Lower lobe of right lung (tissue), 2 donors: ENCODE results near the gene PRR33. TPM values are rescaled to one million over a fixed set of nuclear protein-coding genes. Genes with fewer than 3 reads are reported as not detected.
A peak's percentile ranks its signal among the peaks of the same experiment; 100 is the strongest.

Experiments
- ATAC-seq, 2 donors: fragments of 200-7000 bp; cut with Tn5 transposase; one replicate each; pipeline ENCODE4 v1.9.1; 2020 to 2022; ENCODE audit warnings: mild to moderate bottlenecking in 2 of 2, moderate library complexity in 2 of 2
- DNase-seq: peaks from one replicate; pipeline ENCODE4 v3.0.0-alpha.2; 2020
- H3K27ac ChIP-seq: fragments of 200-600 bp; one replicate; pipeline ENCODE4 v1.8.0; 2022
- H3K27me3 ChIP-seq: fragments of 200-600 bp; one replicate; pipeline ENCODE4 v1.8.0; 2022; ENCODE audit warnings: low read depth
- H3K36me3 ChIP-seq: fragments of 200-600 bp; one replicate; pipeline ENCODE4 v1.8.0; 2022; ENCODE audit warnings: mild to moderate bottlenecking
- H3K4me1 ChIP-seq: fragments of 200-600 bp; one replicate; pipeline ENCODE4 v1.8.0; 2022
- H3K4me3 ChIP-seq: fragments of 200-600 bp; one replicate; pipeline ENCODE4 v1.8.0; 2022; ENCODE audit warnings: mild to moderate bottlenecking
- H3K9me3 ChIP-seq: fragments of 200-600 bp; one replicate; pipeline ENCODE4 v1.8.0; 2022
- intact Hi-C: fragments of 100-400 bp; cut with DNase I; formaldehyde crosslinking; loops from one replicate; pipeline ENCODE4 v1.11.0; 2022
- total RNA-seq: library from RNA; stranded (reverse); fragmentation: NEBNext Ultra II Directional; extraction: Animal tissue kit (Norgen Biotek cat#: 25700); gene quantifications from one replicate; pipeline ENCODE4 v1.2.1, GENCODE V29; 2021
- TF ChIP-seq, protein P1 (sequence below): fragments of 200-600 bp; IDR thresholded peaks from one replicate; pipeline ENCODE4 v1.8.0; 2022; ENCODE audit warnings: antibody characterized with exemption, mild to moderate bottlenecking
- donor health status: DM: no; HTN: yes; CAD: no; lungs with severe emphysema.

Gene PRR33
- total RNA-seq, 1 donor from 2014 or later: not detected

DNA sequence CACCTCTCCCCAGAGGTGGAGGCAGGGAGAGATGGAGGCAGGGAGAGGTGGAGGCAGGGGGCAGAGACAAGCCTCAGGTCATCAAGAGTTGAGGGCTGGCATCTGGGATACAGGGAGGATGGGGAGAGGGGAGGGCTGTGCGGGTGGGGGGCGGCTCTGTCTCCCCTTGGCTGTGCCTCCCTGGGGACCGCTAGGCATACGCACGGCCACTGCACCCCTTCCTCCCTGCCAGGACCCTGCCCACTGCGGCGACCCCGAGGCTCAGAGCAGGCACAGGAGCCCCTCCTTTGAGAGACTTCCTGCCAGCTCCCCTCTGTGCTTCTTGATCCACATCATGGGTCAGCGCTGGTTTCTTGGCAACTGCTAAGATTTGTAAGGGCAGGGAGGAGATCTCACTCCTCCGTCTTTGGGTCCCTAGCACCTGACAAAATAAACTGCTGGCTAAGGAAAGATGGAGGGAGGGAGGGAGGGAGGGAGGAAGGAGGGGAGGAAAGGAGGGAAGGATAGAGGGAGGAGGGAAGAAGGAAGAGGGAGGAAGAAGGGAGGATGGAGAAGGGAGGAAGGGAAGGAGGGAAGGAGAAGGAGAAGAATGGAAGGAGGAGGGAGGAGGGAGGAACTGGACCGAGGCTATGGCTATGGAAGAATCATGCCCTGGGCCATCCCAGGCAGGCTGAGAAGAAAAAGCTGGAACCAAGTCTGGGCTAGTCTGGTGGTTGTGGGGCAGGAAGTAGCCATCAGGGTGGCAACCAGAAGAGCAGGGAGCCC is 18.5 kb downstream of the PRR33 start:
- TF ChIP-seq, protein P1, sequence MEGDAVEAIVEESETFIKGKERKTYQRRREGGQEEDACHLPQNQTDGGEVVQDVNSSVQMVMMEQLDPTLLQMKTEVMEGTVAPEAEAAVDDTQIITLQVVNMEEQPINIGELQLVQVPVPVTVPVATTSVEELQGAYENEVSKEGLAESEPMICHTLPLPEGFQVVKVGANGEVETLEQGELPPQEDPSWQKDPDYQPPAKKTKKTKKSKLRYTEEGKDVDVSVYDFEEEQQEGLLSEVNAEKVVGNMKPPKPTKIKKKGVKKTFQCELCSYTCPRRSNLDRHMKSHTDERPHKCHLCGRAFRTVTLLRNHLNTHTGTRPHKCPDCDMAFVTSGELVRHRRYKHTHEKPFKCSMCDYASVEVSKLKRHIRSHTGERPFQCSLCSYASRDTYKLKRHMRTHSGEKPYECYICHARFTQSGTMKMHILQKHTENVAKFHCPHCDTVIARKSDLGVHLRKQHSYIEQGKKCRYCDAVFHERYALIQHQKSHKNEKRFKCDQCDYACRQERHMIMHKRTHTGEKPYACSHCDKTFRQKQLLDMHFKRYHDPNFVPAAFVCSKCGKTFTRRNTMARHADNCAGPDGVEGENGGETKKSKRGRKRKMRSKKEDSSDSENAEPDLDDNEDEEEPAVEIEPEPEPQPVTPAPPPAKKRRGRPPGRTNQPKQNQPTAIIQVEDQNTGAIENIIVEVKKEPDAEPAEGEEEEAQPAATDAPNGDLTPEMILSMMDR: no peak
- Histone ChIP-seq H3K27me3 (peaks cover 28% of the 10 kb centered on the region), H3K27ac (no peak overlapping the region), H3K4me3 (no peak overlapping the region), H3K4me1 (peaks cover 22% of the 10 kb centered on the region), H3K9me3 (no peaks in the 10 kb centered on the region), H3K36me3 (no peaks in the 10 kb centered on the region)
- ATAC-seq: no peak
- intact Hi-C loops: no loop called here
- DNase-seq: peak; percentile 18

DNA sequence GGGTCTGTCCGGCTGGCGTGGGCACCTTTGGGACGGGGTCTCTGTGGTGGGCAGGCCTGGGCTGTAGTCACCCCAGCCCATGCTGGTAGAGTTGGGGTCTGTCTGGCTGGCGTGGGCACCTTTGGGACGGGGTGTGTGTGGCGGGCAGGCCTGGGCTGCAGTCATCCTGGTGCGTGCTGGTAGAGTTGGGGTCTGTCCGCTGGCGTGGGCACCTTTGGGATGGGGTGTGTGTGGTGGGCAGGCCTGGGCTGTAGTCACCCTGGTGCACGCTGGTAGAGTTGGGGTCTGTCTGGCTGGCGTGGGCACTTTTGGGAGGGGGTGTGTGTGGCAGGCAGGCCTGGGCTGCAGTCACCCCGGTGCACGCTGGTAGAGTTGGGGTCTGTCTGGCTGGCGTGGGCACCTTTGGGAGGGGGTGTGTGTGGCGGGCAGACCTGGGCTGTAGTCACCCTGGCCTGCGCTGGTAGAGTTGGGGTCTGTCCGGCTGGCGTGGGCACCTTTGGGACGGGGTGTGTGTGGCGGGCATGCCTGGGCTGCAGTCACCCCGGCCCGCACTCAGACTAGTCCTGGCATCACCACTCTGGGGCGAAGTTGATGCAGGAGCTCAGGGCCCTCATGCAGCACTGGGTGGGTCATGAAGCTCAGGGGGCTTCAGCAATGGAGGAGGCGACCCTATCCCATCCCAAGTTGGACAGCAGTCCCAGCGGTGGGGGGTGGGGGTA is 19.3 kb downstream of the PRR33 start:
- no peaks in the 10 kb centered on the region for H3K9me3 ChIP-seq
- TF ChIP-seq, protein P1: no peak
- H3K27ac ChIP-seq: no peak overlapping the region
- peak; percentile 30 for DNase-seq
- ATAC-seq: no peak
- H3K36me3 ChIP-seq: no peaks in the 10 kb centered on the region
- peaks cover 22% of the 10 kb centered on the region for H3K4me1 ChIP-seq
- peaks cover 29% of the 10 kb centered on the region for H3K27me3 ChIP-seq
- no peak overlapping the region for H3K4me3 ChIP-seq
- intact Hi-C loops: no loop called here

DNA sequence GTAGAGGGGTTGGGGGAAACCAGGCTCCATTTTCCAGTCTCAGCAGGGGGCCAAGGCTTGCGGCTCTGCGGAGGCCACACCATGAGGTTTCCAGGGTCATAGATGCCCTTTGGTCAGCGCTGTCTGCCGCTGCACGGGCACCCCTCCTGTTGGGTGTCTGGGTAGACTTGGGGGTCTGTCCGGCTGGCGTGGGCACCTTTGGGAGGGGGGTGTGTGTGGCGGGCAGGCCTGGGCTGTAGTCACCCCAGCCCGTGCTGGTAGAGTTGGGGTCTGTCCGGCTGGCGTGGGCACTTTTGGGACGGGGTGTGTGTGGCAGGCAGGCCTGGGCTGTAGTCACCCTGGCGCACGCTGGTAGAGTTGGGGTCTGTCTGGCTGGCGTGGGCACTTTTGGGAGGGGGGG is 20.2 kb downstream of the PRR33 start:
- peaks cover 17% of the 10 kb centered on the region for H3K4me1 ChIP-seq
- peaks cover 29% of the 10 kb centered on the region for H3K27me3 ChIP-seq
- TF ChIP-seq, protein P1: no peak
- no peak overlapping the region for H3K27ac ChIP-seq
- peak; percentile 38 for DNase-seq
- H3K9me3 ChIP-seq: no peaks in the 10 kb centered on the region
- no peak for ATAC-seq
- H3K36me3 ChIP-seq: no peaks in the 10 kb centered on the region
- intact Hi-C loops: no loop called here
- H3K4me3 ChIP-seq: peak overlapping the region; percentile 14

DNA sequence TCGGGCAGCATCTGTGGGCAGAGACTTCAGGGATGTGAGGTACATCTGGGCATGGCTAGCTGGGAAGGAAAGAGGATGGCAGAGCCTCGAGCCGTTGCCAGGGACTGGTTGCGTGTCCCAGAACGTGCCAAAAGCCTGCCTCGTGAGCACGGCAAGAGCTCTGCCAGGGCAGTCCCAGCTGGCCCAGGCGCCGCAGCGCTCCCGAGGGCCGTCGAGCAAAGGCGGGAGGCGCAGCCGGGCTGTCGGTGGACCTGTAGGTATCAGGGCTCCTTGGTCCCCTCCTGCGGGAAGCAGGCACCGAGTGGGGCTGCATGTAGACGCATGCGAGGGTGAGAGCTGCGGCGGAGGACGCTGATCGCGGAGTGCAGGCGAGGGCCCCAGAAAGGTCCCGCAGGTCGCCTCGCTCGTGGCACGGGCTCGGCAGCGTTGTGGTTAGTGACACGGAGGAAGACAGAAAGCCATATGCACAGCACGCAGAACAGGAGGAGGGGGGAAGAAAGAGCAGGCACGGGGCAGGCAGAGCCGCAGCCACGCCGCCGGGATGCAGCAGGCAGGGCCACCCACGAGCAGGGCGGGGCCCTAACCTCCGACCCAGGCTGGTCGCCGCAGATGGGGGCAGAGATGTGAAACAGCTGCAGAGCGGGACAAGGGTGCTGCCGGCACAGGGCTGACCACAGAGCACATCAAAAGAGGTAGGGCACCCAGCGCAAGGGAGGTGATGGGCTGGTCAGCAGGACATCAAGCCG is 20.8 kb downstream of the PRR33 start:
- Histone ChIP-seq H3K9me3 (no peaks in the 10 kb centered on the region), H3K4me1 (peaks cover 12% of the 10 kb centered on the region), H3K36me3 (no peaks in the 10 kb centered on the region), H3K4me3 (peak overlapping the region; percentile 25), H3K27me3 (peaks cover 29% of the 10 kb centered on the region), H3K27ac (no peak overlapping the region)
- peak; percentile 47 to 51 for ATAC-seq
- peak; percentile 74 for DNase-seq
- TF ChIP-seq, protein P1: no peak
- intact Hi-C loops: no loop called here

DNA sequence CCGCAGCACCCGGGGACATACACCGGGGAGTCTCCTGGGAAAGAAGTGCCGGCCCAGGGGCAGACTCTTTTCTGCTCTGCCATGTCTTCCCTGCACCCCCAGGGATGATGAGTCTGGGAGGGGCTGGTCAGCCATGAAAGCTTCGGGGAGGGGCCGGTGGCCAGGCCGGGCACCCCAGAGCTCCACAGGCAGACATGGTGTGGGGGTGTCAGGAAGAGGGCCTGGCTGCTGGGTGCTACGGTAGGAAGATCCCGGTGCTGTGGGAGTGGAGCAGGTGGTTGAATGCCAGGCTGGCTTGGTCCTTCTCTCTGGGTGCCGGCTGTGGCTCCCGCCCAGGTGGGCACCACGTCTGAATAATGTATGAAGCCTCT is 21.4 kb downstream of the PRR33 start:
- H3K4me1 ChIP-seq: peaks cover 18% of the 10 kb centered on the region
- ATAC-seq (peak in 1 of 2 donors; percentile 9), DNase-seq (peak; percentile 25)
- no peaks in the 10 kb centered on the region for H3K9me3 ChIP-seq
- TF ChIP-seq, protein P1: no peak
- H3K27ac ChIP-seq: no peak overlapping the region
- intact Hi-C loops: no loop called here
- peaks cover 29% of the 10 kb centered on the region for H3K27me3 ChIP-seq
- peak overlapping the region; percentile 25 for H3K4me3 ChIP-seq
- no peaks in the 10 kb centered on the region for H3K36me3 ChIP-seq
